GM21360 (cell line): Measurements from ENCODE around the gene PSME3IP1.
"Not testable (repeated sequence)": the region's sequence is repeated elsewhere in the genome, so short reads cannot be mapped to it uniquely, and the experiment has no call there.

Experiments used
- ATAC-seq: cut with Tn5 transposase; IDR thresholded peaks from one replicate; pipeline ENCODE4 v1.9.1; 2021; ENCODE audit warnings: mild to moderate bottlenecking, moderate library complexity; ENCODE audit not compliant: unreplicated experiment

Gene PSME3IP1

GRCh38 chr16:57125969-57126368 lies 59.9 kb downstream of the PSME3IP1 start:
- no peak for ATAC-seq

- no peak for ATAC-seq
These were observed 60.5 kb downstream of the PSME3IP1 start for GRCh38 chr16:57125376-57125775.

- ATAC-seq = no peak
These were observed 61.7 kb downstream of the PSME3IP1 start for GRCh38 chr16:57123974-57124674.

GRCh38 chr16:57123216-57123973 lies 62.4 kb downstream of the PSME3IP1 start:
- no peak for ATAC-seq

- ATAC-seq = no peak
These were observed 67.3 kb downstream of the PSME3IP1 start for GRCh38 chr16:57118461-57119084.

GRCh38 chr16:57115514-57116182 lies 70.2 kb downstream of the PSME3IP1 start:
- no peak for ATAC-seq

GRCh38 chr16:57115168-57115513 lies 70.7 kb downstream of the PSME3IP1 start:
- no peak for ATAC-seq

GRCh38 chr16:57113664-57114063 lies 72.2 kb downstream of the PSME3IP1 start:
- no peak for ATAC-seq

GRCh38 chr16:57113042-57113453 lies 72.8 kb downstream of the PSME3IP1 start:
- no peak for ATAC-seq

GRCh38 chr16:57112403-57113041 lies 73.3 kb downstream of the PSME3IP1 start:
- ATAC-seq = no peak

- ATAC-seq = no peak
These were observed 74.4 kb downstream of the PSME3IP1 start for GRCh38 chr16:57111420-57111819.

- ATAC-seq = no peak
These were observed 74.9 kb downstream of the PSME3IP1 start for GRCh38 chr16:57110937-57111336.

GRCh38 chr16:57109259-57110105 lies 76.4 kb downstream of the PSME3IP1 start:
- ATAC-seq = not testable (repeated sequence)

GRCh38 chr16:57108432-57108831 lies 77.4 kb downstream of the PSME3IP1 start:
- no peak for ATAC-seq

- no peak for ATAC-seq
These were observed 78.4 kb downstream of the PSME3IP1 start for GRCh38 chr16:57107321-57107922.

GRCh38 chr16:57106767-57107166 lies 79.1 kb downstream of the PSME3IP1 start:
- no peak for ATAC-seq

- ATAC-seq = no peak
These were observed 80.7 kb downstream of the PSME3IP1 start for GRCh38 chr16:57105184-57105583.

GRCh38 chr16:57104706-57105105 lies 81.1 kb downstream of the PSME3IP1 start:
- ATAC-seq = no peak
